Cardiac fibroblast (primary cell): ENCODE measurements around the gene DIP2C.

Experiments used
- DNase-seq, 2 donors: peaks; one replicate each; pipeline versions ENCODE4 v3.0.0 to v3.0.0-alpha.2; 2010; ENCODE audit warnings: low read depth in 2 of 2
- H3K4me3 ChIP-seq, 2 donors: replicated peaks in 1 of 2; 1 replicate in 1 of 2; 2 replicates in 1 of 2; pipeline ENCODE4 v1.5.1; 2011; ENCODE audit warnings: low read depth in 2 of 2, low read length in 2 of 2, mild to moderate bottlenecking in 2 of 2, moderate library complexity in 1 of 2
- TF ChIP-seq, protein P1 (sequence below): IDR thresholded peaks from one replicate; pipeline ENCODE4 v1.5.1; 2011; ENCODE audit warnings: low read depth, mild to moderate bottlenecking, low read length, inconsistent platforms

The DIP2C gene

GRCh38 chr10:423178-423577 lies 266.3 kb downstream of the DIP2C start:
- DNase-seq: no peak
- no peak overlapping the region for H3K4me3 ChIP-seq
- TF ChIP-seq, protein P1, sequence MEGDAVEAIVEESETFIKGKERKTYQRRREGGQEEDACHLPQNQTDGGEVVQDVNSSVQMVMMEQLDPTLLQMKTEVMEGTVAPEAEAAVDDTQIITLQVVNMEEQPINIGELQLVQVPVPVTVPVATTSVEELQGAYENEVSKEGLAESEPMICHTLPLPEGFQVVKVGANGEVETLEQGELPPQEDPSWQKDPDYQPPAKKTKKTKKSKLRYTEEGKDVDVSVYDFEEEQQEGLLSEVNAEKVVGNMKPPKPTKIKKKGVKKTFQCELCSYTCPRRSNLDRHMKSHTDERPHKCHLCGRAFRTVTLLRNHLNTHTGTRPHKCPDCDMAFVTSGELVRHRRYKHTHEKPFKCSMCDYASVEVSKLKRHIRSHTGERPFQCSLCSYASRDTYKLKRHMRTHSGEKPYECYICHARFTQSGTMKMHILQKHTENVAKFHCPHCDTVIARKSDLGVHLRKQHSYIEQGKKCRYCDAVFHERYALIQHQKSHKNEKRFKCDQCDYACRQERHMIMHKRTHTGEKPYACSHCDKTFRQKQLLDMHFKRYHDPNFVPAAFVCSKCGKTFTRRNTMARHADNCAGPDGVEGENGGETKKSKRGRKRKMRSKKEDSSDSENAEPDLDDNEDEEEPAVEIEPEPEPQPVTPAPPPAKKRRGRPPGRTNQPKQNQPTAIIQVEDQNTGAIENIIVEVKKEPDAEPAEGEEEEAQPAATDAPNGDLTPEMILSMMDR: no peak

- no peak overlapping the region for H3K4me3 ChIP-seq
- DNase-seq: no peak
- TF ChIP-seq, protein P1: no peak
Observed at GRCh38 chr10:422675-423074, 266.8 kb downstream of the DIP2C start.

GRCh38 chr10:422241-422640 lies 267.2 kb downstream of the DIP2C start:
- no peak for DNase-seq
- TF ChIP-seq, protein P1: no peak
- no peak overlapping the region for H3K4me3 ChIP-seq

DNA sequence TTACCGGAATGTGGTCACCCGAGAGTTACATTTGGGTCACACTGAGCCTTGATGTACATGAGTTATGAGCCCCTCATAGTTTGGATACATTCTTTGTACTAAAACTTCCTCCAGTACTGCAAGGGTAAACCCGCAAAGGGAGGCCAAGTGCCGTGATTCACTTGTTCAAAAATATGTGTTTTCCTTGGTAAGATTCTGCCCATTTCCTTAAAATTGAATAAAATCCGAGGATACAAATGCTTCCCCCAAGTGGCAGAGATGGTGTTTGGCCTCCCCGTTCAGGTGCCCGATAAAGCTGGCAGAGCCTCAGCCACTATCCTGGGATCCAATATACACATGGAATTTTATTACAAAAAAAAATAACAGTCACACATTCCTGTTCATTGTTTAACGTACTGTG lies 268.3 kb downstream of the DIP2C start:
- no peak overlapping the region for H3K4me3 ChIP-seq
- TF ChIP-seq, protein P1: no peak
- DNase-seq: no peak

DNA sequence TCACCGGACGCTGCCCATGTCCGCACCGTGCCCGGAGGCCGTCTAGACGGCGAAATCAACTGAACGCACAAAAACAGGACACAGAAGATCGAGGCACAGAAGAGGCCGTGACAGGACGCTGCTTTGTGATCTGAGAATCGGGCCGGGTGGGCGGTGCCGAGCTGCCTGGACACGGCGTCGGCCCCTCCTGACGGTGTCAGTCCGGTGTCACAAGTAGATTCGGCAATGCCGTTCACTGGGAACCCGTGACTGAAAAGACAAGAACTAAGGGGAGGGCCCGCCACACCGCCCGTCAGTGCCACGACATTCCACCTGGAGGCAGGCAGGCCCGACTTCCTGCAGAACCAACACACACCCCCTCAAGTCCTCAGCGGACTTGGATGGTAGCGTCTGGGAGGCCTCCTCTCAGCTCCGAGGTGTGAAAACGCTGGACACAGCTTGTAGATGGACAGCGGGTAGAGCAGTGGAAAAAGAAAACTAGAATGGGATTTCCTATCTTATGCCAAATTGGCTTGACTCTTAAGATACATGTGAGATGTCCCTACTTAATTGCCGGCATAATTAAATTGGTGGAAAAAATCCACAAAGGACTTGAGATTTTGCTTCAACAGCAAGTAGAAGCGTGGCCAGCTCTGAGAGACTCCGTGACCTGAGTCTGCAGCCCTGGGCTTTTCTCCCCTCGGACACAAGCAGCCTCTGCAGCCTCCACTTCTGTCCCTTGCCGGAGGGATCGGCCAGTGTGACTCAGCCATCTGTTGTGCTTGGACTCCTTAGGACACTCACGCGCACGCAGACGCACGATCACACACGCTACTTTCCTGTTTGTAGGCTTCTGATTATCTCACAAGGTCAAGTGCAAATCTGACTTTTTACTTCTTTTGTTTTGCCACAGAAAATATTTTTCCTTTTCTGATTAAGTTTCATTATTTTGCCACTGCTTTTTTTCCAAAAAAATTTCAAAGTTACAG lies 269.0 kb downstream of the DIP2C start:
- TF ChIP-seq, protein P1: no peak
- DNase-seq: no peak
- H3K4me3 ChIP-seq: no peak overlapping the region

GRCh38 chr10:418894-419293 lies 270.6 kb downstream of the DIP2C start:
- no peak overlapping the region for H3K4me3 ChIP-seq
- TF ChIP-seq, protein P1: no peak
- DNase-seq: no peak
